Astrocyte (in vitro differentiated cells and primary cell): ENCODE data around the gene SPC25. TPM values are rescaled to one million over a fixed set of nuclear protein-coding genes. Genes with fewer than 3 reads are reported as not detected.
"Not testable (repeated sequence)": the region's sequence is repeated elsewhere in the genome, so short reads cannot be mapped to it uniquely, and the experiment has no call there.

Experiments used
- DNase-seq: peaks from one replicate; pipeline ENCODE4 v3.0.0-alpha.2; 2010; ENCODE audit warnings: low read depth
- FAIRE-seq: peaks from 2 replicates; lab custom pipeline; 2011; peaks lifted over from hg19 to GRCh38; lab: Jason Lieb, UNC
- H2AFZ ChIP-seq: 2 replicates; pipeline ENCODE4 v1.6.0; 2012; ENCODE audit warnings: low read depth, low read length, inconsistent platforms
- H3K27ac ChIP-seq: 2 replicates; pipeline ENCODE4 v1.5.1; 2011; ENCODE audit warnings: low read depth, low read length, inconsistent platforms
- H3K27me3 ChIP-seq: 2 replicates; pipeline ENCODE4 v1.6.0; 2011; ENCODE audit warnings: low read length, inconsistent platforms; ENCODE audit not compliant: insufficient read depth
- H3K36me3 ChIP-seq: 2 replicates; pipeline ENCODE4 v1.5.1; 2011; ENCODE audit warnings: low read length, inconsistent platforms; ENCODE audit not compliant: insufficient read depth
- H3K4me1 ChIP-seq: 2 replicates; pipeline ENCODE4 v1.5.1; 2011; ENCODE audit warnings: low read length, inconsistent platforms; ENCODE audit not compliant: insufficient read depth
- H3K4me2 ChIP-seq: 2 replicates; pipeline ENCODE4 v1.6.0; 2012; ENCODE audit warnings: low read length, inconsistent platforms
- H3K4me3 ChIP-seq: 2 replicates; pipeline ENCODE4 v1.5.1; 2011; ENCODE audit warnings: low read depth, mild to moderate bottlenecking, low read length, inconsistent platforms; ENCODE audit not compliant: insufficient read depth
- H3K79me2 ChIP-seq: 2 replicates; pipeline ENCODE4 v1.6.0; 2012; ENCODE audit warnings: mild to moderate bottlenecking, low read length, inconsistent platforms; ENCODE audit not compliant: insufficient read depth
- H3K9ac ChIP-seq: 2 replicates; pipeline ENCODE4 v1.6.0; 2012; ENCODE audit warnings: mild to moderate bottlenecking, low read length, inconsistent platforms
- H3K9me3 ChIP-seq: 2 replicates; pipeline ENCODE4 v1.5.1; 2012; ENCODE audit warnings: low read depth, mild to moderate bottlenecking, low read length, inconsistent platforms; ENCODE audit not compliant: insufficient read depth
- H4K20me1 ChIP-seq: 2 replicates; pipeline ENCODE4 v1.6.0; 2012; ENCODE audit warnings: low read length, inconsistent platforms; ENCODE audit not compliant: insufficient read depth
- H3K27ac Mint-ChIP-seq: one replicate; pipeline ENCODE4 v1.8.0; 2021; ENCODE audit warnings: mild to moderate bottlenecking, mixed read lengths; ENCODE audit not compliant: unreplicated experiment
- H3K27me3 Mint-ChIP-seq: one replicate; pipeline ENCODE4 v1.8.0; 2021; ENCODE audit warnings: low read depth, mixed read lengths; ENCODE audit not compliant: unreplicated experiment
- H3K36me3 Mint-ChIP-seq: one replicate; pipeline ENCODE4 v1.8.0; 2021; ENCODE audit warnings: low read depth, mixed read lengths; ENCODE audit not compliant: unreplicated experiment
- H3K4me1 Mint-ChIP-seq: one replicate; pipeline ENCODE4 v1.8.0; 2021; ENCODE audit warnings: low read depth, mixed read lengths; ENCODE audit not compliant: unreplicated experiment
- H3K4me3 Mint-ChIP-seq: one replicate; pipeline ENCODE4 v1.8.0; 2021; ENCODE audit warnings: mild to moderate bottlenecking, moderate library complexity, mixed read lengths; ENCODE audit not compliant: unreplicated experiment
- H3K9me3 Mint-ChIP-seq: one replicate; pipeline ENCODE4 v1.8.0; 2021; ENCODE audit warnings: mild to moderate bottlenecking, mixed read lengths; ENCODE audit not compliant: unreplicated experiment
- EZH2 ChIP-seq: IDR thresholded peaks from 2 replicates; pipeline ENCODE4 v1.6.1; 2012; ENCODE audit warnings: mild to moderate bottlenecking, low read length, inconsistent platforms; ENCODE audit not compliant: insufficient read depth
- total RNA-seq: library from RNA; stranded (reverse); gene quantifications from 2 replicates; pipeline ENCODE4 v1.2.1, GENCODE V29; 2021
- TF ChIP-seq, protein P1 (sequence below): IDR thresholded peaks from 2 replicates; pipeline ENCODE4 v1.5.1; 2011; ENCODE audit warnings: low read depth, mild to moderate bottlenecking, inconsistent platforms, low read length, moderate library complexity; ENCODE audit not compliant: insufficient read depth

Gene SPC25
- total RNA-seq, 1 donor from 2014 or later, result 1.6 TPM

DNA sequence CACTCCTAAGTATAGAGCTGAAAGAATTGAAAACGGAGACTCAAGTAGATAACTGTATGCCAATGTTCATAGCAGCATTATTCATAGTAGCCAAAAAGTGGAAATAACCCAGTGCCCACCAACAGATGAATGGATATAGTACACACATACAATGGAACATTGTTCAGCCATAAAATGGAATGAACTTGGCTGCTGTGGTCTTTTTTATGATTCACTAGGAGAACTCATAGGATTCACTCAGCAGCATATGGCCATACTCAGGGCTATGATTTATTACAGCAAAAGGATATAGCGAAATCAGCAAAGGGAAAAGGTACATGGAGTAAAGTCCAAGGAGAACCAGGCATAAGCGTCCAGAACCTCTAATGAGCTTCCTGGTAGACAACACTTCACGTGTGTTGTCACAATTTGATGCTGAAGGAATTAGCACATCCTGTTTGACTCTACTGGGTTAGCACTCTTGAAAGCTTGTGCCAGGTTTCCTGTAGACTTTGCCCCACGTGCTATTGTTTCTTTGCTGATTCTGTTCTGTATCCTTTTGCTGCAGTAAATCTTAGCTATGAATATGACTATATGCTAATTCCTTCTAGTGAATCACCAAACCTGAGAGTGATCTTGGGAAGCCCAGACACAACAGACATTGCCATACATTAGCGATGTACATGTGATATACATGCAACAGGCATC is 15.7 kb downstream of the SPC25 start:
- FAIRE-seq (no peak), DNase-seq (no peak)
- Mint-ChIP-seq H3K27me3 (no peaks in the 10 kb centered on the region), H3K4me1 (no peaks in the 10 kb centered on the region), H3K27ac (no peak overlapping the region), H3K4me3 (no peak overlapping the region), H3K36me3 (no peaks in the 10 kb centered on the region), H3K9me3 (no peaks in the 10 kb centered on the region)
- H3K9me3 ChIP-seq, result no peaks in the 10 kb centered on the region
- H3K79me2 ChIP-seq, result no peaks in the 10 kb centered on the region
- H3K27ac ChIP-seq, result no peak overlapping the region
- TF ChIP-seq EZH2, result no peak
- TF ChIP-seq, protein P1, sequence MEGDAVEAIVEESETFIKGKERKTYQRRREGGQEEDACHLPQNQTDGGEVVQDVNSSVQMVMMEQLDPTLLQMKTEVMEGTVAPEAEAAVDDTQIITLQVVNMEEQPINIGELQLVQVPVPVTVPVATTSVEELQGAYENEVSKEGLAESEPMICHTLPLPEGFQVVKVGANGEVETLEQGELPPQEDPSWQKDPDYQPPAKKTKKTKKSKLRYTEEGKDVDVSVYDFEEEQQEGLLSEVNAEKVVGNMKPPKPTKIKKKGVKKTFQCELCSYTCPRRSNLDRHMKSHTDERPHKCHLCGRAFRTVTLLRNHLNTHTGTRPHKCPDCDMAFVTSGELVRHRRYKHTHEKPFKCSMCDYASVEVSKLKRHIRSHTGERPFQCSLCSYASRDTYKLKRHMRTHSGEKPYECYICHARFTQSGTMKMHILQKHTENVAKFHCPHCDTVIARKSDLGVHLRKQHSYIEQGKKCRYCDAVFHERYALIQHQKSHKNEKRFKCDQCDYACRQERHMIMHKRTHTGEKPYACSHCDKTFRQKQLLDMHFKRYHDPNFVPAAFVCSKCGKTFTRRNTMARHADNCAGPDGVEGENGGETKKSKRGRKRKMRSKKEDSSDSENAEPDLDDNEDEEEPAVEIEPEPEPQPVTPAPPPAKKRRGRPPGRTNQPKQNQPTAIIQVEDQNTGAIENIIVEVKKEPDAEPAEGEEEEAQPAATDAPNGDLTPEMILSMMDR, result no peak
- H3K4me1 ChIP-seq, result no peaks in the 10 kb centered on the region
- H2AFZ ChIP-seq, result no peak overlapping the region
- H3K9ac ChIP-seq, result no peak overlapping the region
- H3K4me2 ChIP-seq, result no peak overlapping the region
- no peak overlapping the region for H3K4me3 ChIP-seq
- no peaks in the 10 kb centered on the region for H3K27me3 ChIP-seq
- H3K36me3 ChIP-seq, result no peaks in the 10 kb centered on the region
- H4K20me1 ChIP-seq, result no peaks in the 10 kb centered on the region

DNA sequence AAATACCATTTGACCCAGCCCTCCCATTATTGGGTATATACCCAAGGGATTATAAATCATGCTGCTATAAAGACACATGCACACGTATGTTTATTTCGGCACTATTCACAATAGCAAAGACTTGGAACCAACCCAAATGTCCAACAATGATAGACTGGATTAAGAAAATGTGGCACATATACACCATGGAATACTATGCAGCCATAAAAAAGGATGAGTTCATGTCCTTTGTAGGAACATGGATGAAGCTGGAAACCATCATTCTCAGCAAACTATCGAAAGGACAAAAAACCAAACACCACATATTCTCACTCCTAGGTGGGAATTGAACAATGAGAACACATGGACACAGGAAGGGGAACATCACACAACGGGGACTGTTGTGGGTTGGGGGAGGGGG is 19.4 kb downstream of the SPC25 start:
- not testable (repeated sequence) for H3K4me1 Mint-ChIP-seq, DNase-seq, H3K36me3 ChIP-seq, H3K27ac Mint-ChIP-seq, H3K9ac ChIP-seq, H3K79me2 ChIP-seq, FAIRE-seq, H2AFZ ChIP-seq, H3K4me2 ChIP-seq, H3K27me3 ChIP-seq, H3K9me3 ChIP-seq, H3K4me3 ChIP-seq, H3K36me3 Mint-ChIP-seq, H3K27me3 Mint-ChIP-seq, H4K20me1 ChIP-seq, H3K9me3 Mint-ChIP-seq, H3K27ac ChIP-seq, H3K4me1 ChIP-seq, H3K4me3 Mint-ChIP-seq

DNA sequence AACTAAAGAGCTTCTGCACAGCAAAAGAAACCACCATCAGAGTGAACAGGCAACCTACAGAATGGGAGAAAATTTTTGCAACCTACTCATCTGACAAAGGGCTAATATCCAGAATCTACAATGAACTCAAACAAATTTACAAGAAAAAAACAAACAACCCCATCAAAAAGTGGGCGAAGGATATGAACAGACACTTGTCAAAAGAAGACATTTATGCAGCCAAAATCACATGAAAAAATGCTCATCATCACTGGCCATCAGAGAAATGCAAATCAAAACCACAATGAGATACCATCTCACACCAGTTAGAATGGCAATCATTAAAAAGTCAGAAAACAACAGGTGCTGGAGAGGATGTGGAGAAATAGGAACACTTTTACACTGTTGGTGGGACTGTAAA is 19.9 kb downstream of the SPC25 start:
- DNase-seq, H3K4me1 Mint-ChIP-seq, H3K9me3 Mint-ChIP-seq, H3K4me3 ChIP-seq, H3K9me3 ChIP-seq, H3K27ac ChIP-seq, H3K9ac ChIP-seq, H3K27ac Mint-ChIP-seq, H3K27me3 Mint-ChIP-seq, FAIRE-seq, H3K4me3 Mint-ChIP-seq, H3K27me3 ChIP-seq, H2AFZ ChIP-seq, H3K4me2 ChIP-seq, H3K4me1 ChIP-seq, H4K20me1 ChIP-seq, H3K36me3 Mint-ChIP-seq, H3K36me3 ChIP-seq, H3K79me2 ChIP-seq: not testable (repeated sequence)

DNA sequence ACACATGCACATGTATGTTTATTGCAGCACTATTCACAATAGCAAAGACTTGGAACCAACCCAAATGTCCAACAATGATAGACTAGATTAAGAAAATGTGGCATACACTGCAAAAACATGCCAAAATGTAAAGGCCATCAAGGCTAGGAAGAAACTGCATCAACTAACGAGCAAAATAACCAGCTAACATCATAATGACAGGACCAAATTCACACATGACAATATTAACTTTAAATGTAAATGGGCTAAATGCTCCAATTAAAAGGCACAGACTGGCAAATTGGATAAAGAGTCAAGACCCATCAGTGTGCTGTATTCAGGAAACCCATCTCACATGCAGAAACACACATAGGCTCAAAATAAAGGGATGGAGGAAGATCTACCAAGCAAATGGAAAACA is 23.1 kb downstream of the SPC25 start:
- H3K9me3 Mint-ChIP-seq, H3K27me3 Mint-ChIP-seq, H3K9me3 ChIP-seq, H3K36me3 Mint-ChIP-seq, FAIRE-seq, H2AFZ ChIP-seq, H3K4me3 ChIP-seq, H3K27me3 ChIP-seq, H3K4me1 ChIP-seq, H3K4me1 Mint-ChIP-seq, H3K27ac ChIP-seq, H3K79me2 ChIP-seq, DNase-seq, H3K4me2 ChIP-seq, H3K9ac ChIP-seq, H3K36me3 ChIP-seq, H4K20me1 ChIP-seq, H3K27ac Mint-ChIP-seq, H3K4me3 Mint-ChIP-seq: not testable (repeated sequence)
